ENCODE results near the gene UBA1. TPM values are rescaled to one million over a fixed set of nuclear protein-coding genes. Genes with fewer than 3 reads are reported as not detected.

Gene UBA1
- polyA plus RNA-seq, 1 donor (not counting 4 experiments of a cell fraction or from before 2014, with no cell fraction given) = 236 TPM

- H3K9me3 ChIP-seq (ENCODE audit: control insufficient read depth, low read depth, low read length) = no peaks in the 10 kb centered on the region
- H3K4me2 ChIP-seq (ENCODE audit: control insufficient read depth, extremely low read depth, insufficient read depth, low read depth, low read length) = no peak overlapping the region
- peaks cover 62% of the 10 kb centered on the region for H3K79me2 ChIP-seq (ENCODE audit: control insufficient read depth, insufficient read depth, low read length)
- no peak overlapping the region for H3K27ac ChIP-seq (ENCODE audit: control insufficient read depth, insufficient read depth, low read length)
- H3K4me1 ChIP-seq (ENCODE audit: control insufficient read depth, extremely low read depth, insufficient read depth, low read length) = no peaks in the 10 kb centered on the region
- no peak overlapping the region for H2AFZ ChIP-seq (ENCODE audit: control insufficient read depth, low read length)
- no peaks in the 10 kb centered on the region for H3K9me1 ChIP-seq (ENCODE audit: control insufficient read depth, extremely low read depth, insufficient read depth, low read length)
- FAIRE-seq = no peak
- no peak overlapping the region for H3K9ac ChIP-seq (ENCODE audit: control insufficient read depth, extremely low read depth, insufficient read depth, low read length)
- H3K4me3 ChIP-seq (ENCODE audit: control insufficient read depth in 2 of 3, extremely low read depth in 1 of 3, insufficient read depth in 2 of 3, low read depth in 1 of 3, low read length in 3 of 3) = no peak overlapping the region
- DNase-seq (ENCODE audit: low read depth, low spot score) = no peak
- dilution Hi-C loops (cut with MboI; ENCODE audit: extremely low pct_ligation_motif_present, low sequenced_read_pairs) = no loop called here
- H4K20me1 ChIP-seq (ENCODE audit: control insufficient read depth, extremely low read depth, insufficient read depth, low read length) = no peaks in the 10 kb centered on the region
- H3K27me3 ChIP-seq (ENCODE audit: control insufficient read depth, extremely low read depth, insufficient read depth, low read length) = no peaks in the 10 kb centered on the region
- no peaks in the 10 kb centered on the region for H3K36me3 ChIP-seq (ENCODE audit: control insufficient read depth in 2 of 2, extremely low read depth in 1 of 2, insufficient read depth in 2 of 2, low read length in 2 of 2)
- no peak for TF ChIP-seq CTCF (optimal IDR thresholded peaks at IDR 0.05 in 1 of 3, IDR thresholded peaks at IDR 0.05 in 1 of 3, conservative IDR thresholded peaks at IDR 0.05 in 1 of 3; ENCODE audit: extremely low read depth in 1 of 3, insufficient read depth in 2 of 3, low read length in 3 of 3)
- no peak for TF ChIP-seq EZH2 (IDR thresholded peaks at IDR 0.05; ENCODE audit: low read length)
These were observed 44.7 kb upstream of the UBA1 start for GRCh38 chrX:47148946-47149345.

- H3K4me1 ChIP-seq (ENCODE audit: control insufficient read depth, extremely low read depth, insufficient read depth, low read length) = no peaks in the 10 kb centered on the region
- no peak for DNase-seq (ENCODE audit: low read depth, low spot score)
- H3K4me2 ChIP-seq (ENCODE audit: control insufficient read depth, extremely low read depth, insufficient read depth, low read depth, low read length) = no peak overlapping the region
- no peaks in the 10 kb centered on the region for H4K20me1 ChIP-seq (ENCODE audit: control insufficient read depth, extremely low read depth, insufficient read depth, low read length)
- TF ChIP-seq CTCF (optimal IDR thresholded peaks at IDR 0.05 in 1 of 3, IDR thresholded peaks at IDR 0.05 in 1 of 3, conservative IDR thresholded peaks at IDR 0.05 in 1 of 3; ENCODE audit: extremely low read depth in 1 of 3, insufficient read depth in 2 of 3, low read length in 3 of 3) (no peak), EZH2 (IDR thresholded peaks at IDR 0.05; ENCODE audit: low read length) (no peak)
- H3K4me3 ChIP-seq (ENCODE audit: control insufficient read depth in 2 of 3, extremely low read depth in 1 of 3, insufficient read depth in 2 of 3, low read depth in 1 of 3, low read length in 3 of 3) = no peak overlapping the region
- H3K36me3 ChIP-seq (ENCODE audit: control insufficient read depth in 2 of 2, extremely low read depth in 1 of 2, insufficient read depth in 2 of 2, low read length in 2 of 2) = no peaks in the 10 kb centered on the region
- FAIRE-seq = no peak
- H3K79me2 ChIP-seq (ENCODE audit: control insufficient read depth, insufficient read depth, low read length) = peaks cover 62% of the 10 kb centered on the region
- no peaks in the 10 kb centered on the region for H3K9me3 ChIP-seq (ENCODE audit: control insufficient read depth, low read depth, low read length)
- no peak overlapping the region for H3K27ac ChIP-seq (ENCODE audit: control insufficient read depth, insufficient read depth, low read length)
- dilution Hi-C loops (cut with MboI; ENCODE audit: extremely low pct_ligation_motif_present, low sequenced_read_pairs) = no loop called here
- H3K9ac ChIP-seq (ENCODE audit: control insufficient read depth, extremely low read depth, insufficient read depth, low read length) = no peak overlapping the region
- H3K27me3 ChIP-seq (ENCODE audit: control insufficient read depth, extremely low read depth, insufficient read depth, low read length) = no peaks in the 10 kb centered on the region
- H2AFZ ChIP-seq (ENCODE audit: control insufficient read depth, low read length) = no peak overlapping the region
- no peaks in the 10 kb centered on the region for H3K9me1 ChIP-seq (ENCODE audit: control insufficient read depth, extremely low read depth, insufficient read depth, low read length)
These were observed 42.2 kb upstream of the UBA1 start for GRCh38 chrX:47151435-47151834.
